Heart left ventricle (tissue), 16 donors: ENCODE results near the gene DMD. TPM values are rescaled to one million over a fixed set of nuclear protein-coding genes. Genes with fewer than 3 reads are reported as not detected.
A peak's percentile ranks its signal among the peaks of the same experiment; 100 is the strongest.

Source experiments
- ATAC-seq, 4 donors: fragments of 200-7000 bp; cut with Tn5 transposase; one replicate each; pipeline ENCODE4 v1.9.1; 2020 to 2022; ENCODE audit warnings: moderate library complexity in 4 of 4, mild to moderate bottlenecking in 3 of 4, moderate number of reproducible peaks in 1 of 4
- DNase-seq, 5 donors: peaks; one replicate each; pipeline ENCODE4 v3.0.0-alpha.2; 2020
- H3K27ac ChIP-seq, 12 donors: fragments of 200-600 bp; sonication (generic) in 4 of 12; one replicate each; pipeline versions ENCODE4 v1.5.0 to v1.8.0; 2016 to 2022; ENCODE audit warnings: mild to moderate bottlenecking in 2 of 12
- H3K27me3 ChIP-seq, 9 donors: fragments of 200-600 bp; sonication (generic) in 2 of 9; one replicate each; pipeline versions ENCODE4 v1.5.1 to v1.8.0; 2016 to 2022; ENCODE audit warnings: mild to moderate bottlenecking in 3 of 9
- H3K36me3 ChIP-seq, 9 donors: fragments of 200-600 bp; sonication (generic) in 2 of 9; one replicate each; pipeline versions ENCODE4 v1.5.0 to v1.8.0; 2018 to 2022; ENCODE audit warnings: mild to moderate bottlenecking in 2 of 9
- H3K4me1 ChIP-seq, 12 donors: fragments of 200-600 bp; sonication (generic) in 4 of 12; one replicate each; pipeline versions ENCODE4 v1.5.0 to v1.8.0; 2016 to 2022; ENCODE audit warnings: mild to moderate bottlenecking in 3 of 12
- H3K4me3 ChIP-seq, 12 donors: fragments of 200-600 bp; sonication (generic) in 4 of 12; one replicate each; pipeline versions ENCODE4 v1.5.0 to v1.8.0; 2017 to 2022; ENCODE audit warnings: mild to moderate bottlenecking in 9 of 12, moderate library complexity in 4 of 12
- H3K9me3 ChIP-seq, 12 donors: fragments of 200-600 bp; sonication (generic) in 4 of 12; one replicate each; pipeline versions ENCODE4 v1.5.0 to v1.8.0; 2016 to 2022; ENCODE audit warnings: mild to moderate bottlenecking in 1 of 12
- POLR2A ChIP-seq, 2 donors: fragments of 450-650 bp; IDR thresholded peaks; one replicate each; pipeline ENCODE4 v1.6.1; 2017; ENCODE audit warnings: antibody characterized with exemption in 2 of 2, mild to moderate bottlenecking in 2 of 2, moderate library complexity in 2 of 2
- WGBS, 4 donors: extraction: QIAGEN DNeasy Blood & Tissue Kit in 2 of 4; methylation state at CpG; one replicate each; pipeline versions ENCODE4 v1.1.5 to v1.1.7; 2013 to 2018; 5-methylcytosine and 5-hydroxymethylcytosine counted together
- intact Hi-C, 10 donors: fragments of 100-400 bp; cut with DNase I; formaldehyde crosslinking; loops; one replicate each; pipeline versions ENCODE4 v1.11.1 to v1.14.2; 2022
- polyA plus RNA-seq, 2 donors: library from polyadenylated mRNA; stranded (reverse); fragments of 200-250 nt; gene quantifications; one replicate each; pipeline ENCODE4 v1.2.3, GENCODE V29; 2013
- total RNA-seq, 9 donors: library from RNA; depleted of rRNA in 2 of 9; stranded (reverse); fragments of >200 nt in 2 of 9; fragmentation: NEBNext Ultra II Directional in 3 of 9; extraction: Animal tissue kit (Norgen Biotek cat#: 25700) in 3 of 9; gene quantifications; one replicate each; pipeline versions ENCODE4 v1.1.0 to v1.2.4, GENCODE V29; 2016 to 2023
- TF ChIP-seq, protein P1 (sequence below), 12 donors: fragments of 200-600 bp; sonication (generic) in 4 of 12; IDR thresholded peaks; one replicate each; pipeline versions ENCODE4 v1.5.0 to v1.8.0; 2018 to 2022; ENCODE audit warnings: antibody characterized with exemption in 12 of 12, mild to moderate bottlenecking in 5 of 12
- donor health status: ischemic (EF 13 %, LVEDD 7.1; RV severe dilation, severe dysfunction).
- donor health status: healthy with polysubstance abuse.
- donor health status: DM: no; HTN: yes; CAD: no.
- donor health status: DM: no; HTN: no; CAD: no.
- donor health status: ischemic (EF 25% LVEDD 6.9; RV normal size, moderate dysfunction).
- donor health status: ischemic (EF 25% LVEDD 5.7; RV mildly dilated, moderate dysfunction).
- donor health status: healthy.
- donor health status: DM: yes; HTN: yes; CAD: no.
- donor health status: ischemic (EF 35%, LVEDD 5.7; RV mildly dilated, moderate dysfunction).
- donor health status: nonischemic (EF 11% LVEDD 7.7; RV severe dilation, severe dysfunction).
- donor health status: DM: yes; HTN: yes; CAD: no.
- donor health status: PGD.
- donor health status: ischemic (EF 29% LVEDD 5.4; RV normal size, mild dysfunction).
- donor health status: nonischemic (EF 23%, LVEDD 6.1; RV moderate dilation, normal function).

Gene DMD
- total and polyA plus RNA-seq, 11 donors, result 34.7 to 236 (median 162) TPM

DNA sequence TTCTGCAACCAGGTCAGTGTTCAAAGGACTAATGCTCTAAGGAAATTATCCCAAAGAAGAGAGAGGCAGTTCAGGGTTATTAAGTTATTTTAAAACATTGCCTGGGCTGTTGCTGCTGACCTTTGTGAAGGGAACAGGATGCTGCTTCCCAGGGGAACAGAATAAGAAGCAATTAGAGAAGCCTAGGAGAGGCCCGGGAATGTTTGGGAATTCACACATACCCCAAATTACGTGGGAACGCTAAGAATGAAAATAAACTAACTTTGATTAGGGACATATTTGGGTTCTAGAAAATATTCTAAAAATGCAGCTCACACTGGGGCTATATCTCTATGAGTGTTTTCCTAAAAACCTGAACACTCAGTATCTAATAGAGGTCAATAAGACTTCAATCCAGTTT is 1896.4 kb downstream of the DMD start:
- intact Hi-C loops, result loop anchor here in 1 of 10 donors (5.0 kb wide), 1 partner anchor 43 kb away; no protein-coding TSS in a partner anchor
- 23 to 56% (median 25%) methylated on average over 3 of the region's 3 CpGs for WGBS, 4 donors
- peak overlapping the region in 8 of 12 donors; percentile 23 to 68 (median 45) for H3K27ac ChIP-seq
- ATAC-seq (peak; percentile 45 to 90 (median 70)), DNase-seq (peak in 3 of 5 donors; percentile 17 to 22 (median 18))
- H3K4me1 ChIP-seq, result peaks cover 0 to 40% (median 0%) of the 10 kb centered on the region in 12 donors
- H3K4me3 ChIP-seq, result no peak overlapping the region
- H3K9me3 ChIP-seq, result no peaks in the 10 kb centered on the region
- H3K36me3 ChIP-seq, result no peaks in the 10 kb centered on the region
- TF ChIP-seq POLR2A (IDR thresholded peaks at IDR 0.05), result no peak
- TF ChIP-seq, protein P1, sequence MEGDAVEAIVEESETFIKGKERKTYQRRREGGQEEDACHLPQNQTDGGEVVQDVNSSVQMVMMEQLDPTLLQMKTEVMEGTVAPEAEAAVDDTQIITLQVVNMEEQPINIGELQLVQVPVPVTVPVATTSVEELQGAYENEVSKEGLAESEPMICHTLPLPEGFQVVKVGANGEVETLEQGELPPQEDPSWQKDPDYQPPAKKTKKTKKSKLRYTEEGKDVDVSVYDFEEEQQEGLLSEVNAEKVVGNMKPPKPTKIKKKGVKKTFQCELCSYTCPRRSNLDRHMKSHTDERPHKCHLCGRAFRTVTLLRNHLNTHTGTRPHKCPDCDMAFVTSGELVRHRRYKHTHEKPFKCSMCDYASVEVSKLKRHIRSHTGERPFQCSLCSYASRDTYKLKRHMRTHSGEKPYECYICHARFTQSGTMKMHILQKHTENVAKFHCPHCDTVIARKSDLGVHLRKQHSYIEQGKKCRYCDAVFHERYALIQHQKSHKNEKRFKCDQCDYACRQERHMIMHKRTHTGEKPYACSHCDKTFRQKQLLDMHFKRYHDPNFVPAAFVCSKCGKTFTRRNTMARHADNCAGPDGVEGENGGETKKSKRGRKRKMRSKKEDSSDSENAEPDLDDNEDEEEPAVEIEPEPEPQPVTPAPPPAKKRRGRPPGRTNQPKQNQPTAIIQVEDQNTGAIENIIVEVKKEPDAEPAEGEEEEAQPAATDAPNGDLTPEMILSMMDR (IDR thresholded peaks at IDR 0.05), result no peak
- no peaks in the 10 kb centered on the region for H3K27me3 ChIP-seq

DNA sequence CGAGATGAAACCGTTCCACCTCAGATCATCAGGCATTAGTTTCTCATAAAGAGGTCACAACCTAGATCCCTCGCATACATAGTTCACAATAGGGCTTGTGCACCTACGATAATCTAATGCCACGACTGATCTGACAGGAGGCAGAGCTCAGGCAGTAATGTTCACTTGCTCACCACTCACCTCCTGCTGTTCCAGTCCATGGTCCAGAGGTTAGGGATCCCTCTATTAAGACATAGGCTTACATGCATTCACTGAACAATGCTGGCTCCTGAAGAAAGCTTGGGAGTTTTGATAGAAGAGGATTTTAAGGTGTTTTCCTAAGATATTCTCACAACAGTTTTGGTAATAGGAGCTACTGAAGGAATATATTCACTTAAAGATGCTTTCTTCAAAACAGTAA is 1903.4 kb downstream of the DMD start:
- Histone ChIP-seq H3K27ac (no peak overlapping the region), H3K36me3 (no peaks in the 10 kb centered on the region), H3K9me3 (no peaks in the 10 kb centered on the region), H3K27me3 (no peaks in the 10 kb centered on the region), H3K4me1 (peaks cover 0 to 3% (median 0%) of the 10 kb centered on the region in 12 donors), H3K4me3 (no peak overlapping the region)
- TF ChIP-seq POLR2A (IDR thresholded peaks at IDR 0.05), result no peak
- TF ChIP-seq, protein P1 (IDR thresholded peaks at IDR 0.05), result no peak
- DNase-seq (no peak), ATAC-seq (no peak)
- 70 to 98% (median 88%) methylated on average over 5 of the region's 5 CpGs for WGBS, 4 donors
- intact Hi-C loops, result no loop called here

- 52 to 96% (median 80%) methylated on average over 1 of the region's 1 CpG for WGBS, 4 donors
- Histone ChIP-seq H3K4me1 (no peaks in the 10 kb centered on the region), H3K27ac (no peak overlapping the region), H3K36me3 (no peaks in the 10 kb centered on the region), H3K9me3 (peaks cover 0 to 5% (median 0%) of the 10 kb centered on the region in 12 donors), H3K27me3 (no peaks in the 10 kb centered on the region), H3K4me3 (no peak overlapping the region)
- DNase-seq, result no peak
- intact Hi-C loops, result no loop called here
- TF ChIP-seq, protein P1 (IDR thresholded peaks at IDR 0.05), result no peak
- TF ChIP-seq POLR2A (IDR thresholded peaks at IDR 0.05), result no peak
- ATAC-seq, result no peak
Measured at GRCh38 chrX:31302573-31303075, 1908.7 kb downstream of the DMD start.

GRCh38 chrX:31301941-31302340 is 1909.4 kb downstream of the DMD start:
- ATAC-seq, result no peak
- no peak for DNase-seq
- intact Hi-C loops, result no loop called here
- Histone ChIP-seq H3K36me3 (no peaks in the 10 kb centered on the region), H3K4me3 (no peak overlapping the region), H3K9me3 (peaks cover 0 to 5% (median 0%) of the 10 kb centered on the region in 12 donors), H3K27ac (no peak overlapping the region), H3K4me1 (no peaks in the 10 kb centered on the region), H3K27me3 (no peaks in the 10 kb centered on the region)
- no peak for TF ChIP-seq POLR2A (IDR thresholded peaks at IDR 0.05)
- TF ChIP-seq, protein P1 (IDR thresholded peaks at IDR 0.05), result no peak
- 71 to 94% (median 85%) methylated on average over 2 of the region's 2 CpGs for WGBS, 4 donors
